Right atrium auricular region (tissue), 2 donors: ENCODE results near the gene SLC28A3. TPM values are rescaled to one million over a fixed set of nuclear protein-coding genes. Genes with fewer than 3 reads are reported as not detected.

ENCODE experiments used
- DNase-seq: peaks from one replicate; pipeline ENCODE4 v3.0.0-alpha.2; 2019; ENCODE audit warnings: low spot score
- H3K27ac ChIP-seq, 2 donors: fragments of 200-600 bp; sonication (generic); 1 replicate in 1 of 2; 2 replicates in 1 of 2; pipeline ENCODE4 v1.5.1; 2016 to 2019
- H3K27me3 ChIP-seq, 2 donors: fragments of 200-600 bp; sonication (generic); one replicate each; pipeline versions ENCODE4 v1.5.1 to v1.6.0; 2017 to 2019
- H3K36me3 ChIP-seq: fragments of 200-600 bp; sonication (generic); one replicate; pipeline ENCODE4 v1.5.1; 2016
- H3K4me1 ChIP-seq, 2 donors: fragments of 200-600 bp; sonication (generic); one replicate each; pipeline versions ENCODE4 v1.5.1 to v1.6.0; 2017 to 2019
- H3K4me3 ChIP-seq, 2 donors: fragments of 200-600 bp; sonication (generic); 1 replicate in 1 of 2; 2 replicates in 1 of 2; pipeline ENCODE4 v1.5.1; 2017 to 2019; ENCODE audit warnings: mild to moderate bottlenecking in 1 of 2, moderate library complexity in 1 of 2
- H3K9me3 ChIP-seq, 2 donors: fragments of 200-600 bp; sonication (generic); one replicate each; pipeline ENCODE4 v1.5.1; 2019
- total RNA-seq, 2 donors: library from RNA; depleted of rRNA; stranded (reverse); fragments of >200 nt; gene quantifications; one replicate each; pipeline ENCODE4 v1.1.0, GENCODE V29; 2016
- TF ChIP-seq, protein P1 (sequence below), 2 donors: fragments of 200-600 bp; sonication (generic); IDR thresholded peaks; one replicate each; pipeline ENCODE4 v1.5.1; 2019; ENCODE audit warnings: antibody characterized with exemption in 2 of 2

SLC28A3 gene
- total RNA-seq, 2 donors from 2014 or later: 0.33 to 4.4 TPM

DNA sequence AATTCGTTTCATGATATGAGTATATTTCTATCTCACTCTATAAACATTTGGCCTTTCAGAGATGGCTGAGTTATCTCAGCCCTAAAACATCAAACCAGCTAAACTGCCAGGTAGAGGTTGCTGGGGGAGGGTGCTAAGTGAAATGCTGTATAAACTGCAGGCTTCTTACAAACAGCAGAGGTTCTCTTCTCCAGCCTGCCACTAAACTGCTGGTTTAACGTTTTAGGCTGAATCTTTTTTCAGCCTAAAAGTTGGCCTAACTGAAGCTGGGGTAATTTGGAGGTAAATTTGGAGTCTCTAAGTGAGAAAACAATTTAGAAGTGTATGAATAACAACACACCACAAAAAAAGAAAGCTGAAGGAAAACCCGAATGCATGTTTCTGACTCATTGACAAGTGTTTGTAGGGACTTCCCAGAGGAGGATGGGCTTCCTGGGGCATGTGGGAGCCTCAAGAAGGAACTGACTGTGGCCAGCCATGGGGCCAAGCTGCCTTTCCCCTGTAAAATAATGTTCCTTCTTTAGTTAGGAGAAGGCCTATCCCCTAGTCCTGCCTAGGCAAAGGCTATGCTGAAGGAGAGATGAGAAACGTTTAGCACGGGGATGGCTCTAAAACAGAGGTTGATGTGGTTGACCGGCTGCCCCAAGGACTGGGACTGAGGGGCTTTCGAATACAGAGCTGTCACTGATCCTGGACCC, 44.3 kb downstream of the SLC28A3 start:
- no peaks in the 10 kb centered on the region for H3K9me3 ChIP-seq
- no peak overlapping the region for H3K27ac ChIP-seq
- no peak for DNase-seq
- TF ChIP-seq, protein P1, sequence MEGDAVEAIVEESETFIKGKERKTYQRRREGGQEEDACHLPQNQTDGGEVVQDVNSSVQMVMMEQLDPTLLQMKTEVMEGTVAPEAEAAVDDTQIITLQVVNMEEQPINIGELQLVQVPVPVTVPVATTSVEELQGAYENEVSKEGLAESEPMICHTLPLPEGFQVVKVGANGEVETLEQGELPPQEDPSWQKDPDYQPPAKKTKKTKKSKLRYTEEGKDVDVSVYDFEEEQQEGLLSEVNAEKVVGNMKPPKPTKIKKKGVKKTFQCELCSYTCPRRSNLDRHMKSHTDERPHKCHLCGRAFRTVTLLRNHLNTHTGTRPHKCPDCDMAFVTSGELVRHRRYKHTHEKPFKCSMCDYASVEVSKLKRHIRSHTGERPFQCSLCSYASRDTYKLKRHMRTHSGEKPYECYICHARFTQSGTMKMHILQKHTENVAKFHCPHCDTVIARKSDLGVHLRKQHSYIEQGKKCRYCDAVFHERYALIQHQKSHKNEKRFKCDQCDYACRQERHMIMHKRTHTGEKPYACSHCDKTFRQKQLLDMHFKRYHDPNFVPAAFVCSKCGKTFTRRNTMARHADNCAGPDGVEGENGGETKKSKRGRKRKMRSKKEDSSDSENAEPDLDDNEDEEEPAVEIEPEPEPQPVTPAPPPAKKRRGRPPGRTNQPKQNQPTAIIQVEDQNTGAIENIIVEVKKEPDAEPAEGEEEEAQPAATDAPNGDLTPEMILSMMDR (IDR thresholded peaks at IDR 0.05): no peak
- no peaks in the 10 kb centered on the region for H3K27me3 ChIP-seq
- no peaks in the 10 kb centered on the region for H3K4me1 ChIP-seq
- no peak overlapping the region for H3K4me3 ChIP-seq
- no peaks in the 10 kb centered on the region for H3K36me3 ChIP-seq

DNA sequence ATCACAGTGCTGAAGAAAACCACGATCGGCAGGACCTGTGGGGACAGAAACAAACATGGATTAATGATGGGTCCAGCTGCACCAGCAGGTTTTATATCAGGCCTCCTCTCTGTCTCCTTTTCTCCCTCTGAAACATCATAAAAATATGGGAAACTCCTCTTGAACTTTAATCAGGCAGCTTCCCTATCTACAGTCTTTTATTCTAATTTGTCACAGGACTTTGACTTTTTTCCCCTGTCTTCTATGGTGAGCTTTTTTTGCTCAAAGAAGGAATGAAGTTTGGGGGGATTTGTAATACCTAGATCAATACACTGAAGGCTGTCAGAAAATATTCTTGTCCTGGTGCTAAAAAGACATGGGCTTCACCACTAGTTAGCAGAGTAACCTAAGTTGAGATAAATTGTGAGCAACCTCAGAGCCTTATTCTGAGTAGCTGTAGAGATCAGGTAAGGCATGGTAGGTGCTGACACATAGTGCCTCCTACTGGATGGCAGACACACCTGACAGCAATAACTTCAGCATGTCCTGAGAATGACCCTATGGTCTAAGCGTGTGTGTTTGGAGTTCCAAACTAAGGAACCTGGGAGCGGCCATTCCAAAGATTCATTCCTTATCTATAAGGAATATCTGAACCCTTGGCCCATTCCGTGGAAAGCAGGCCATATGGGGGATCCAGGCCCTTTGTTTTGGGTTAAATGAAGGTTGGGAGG, 46.2 kb downstream of the SLC28A3 start:
- no peaks in the 10 kb centered on the region for H3K9me3 ChIP-seq
- no peak overlapping the region for H3K4me3 ChIP-seq
- H3K36me3 ChIP-seq: no peaks in the 10 kb centered on the region
- H3K4me1 ChIP-seq: no peaks in the 10 kb centered on the region
- no peak for DNase-seq
- H3K27ac ChIP-seq: no peak overlapping the region
- no peaks in the 10 kb centered on the region for H3K27me3 ChIP-seq
- TF ChIP-seq, protein P1 (IDR thresholded peaks at IDR 0.05): no peak

DNA sequence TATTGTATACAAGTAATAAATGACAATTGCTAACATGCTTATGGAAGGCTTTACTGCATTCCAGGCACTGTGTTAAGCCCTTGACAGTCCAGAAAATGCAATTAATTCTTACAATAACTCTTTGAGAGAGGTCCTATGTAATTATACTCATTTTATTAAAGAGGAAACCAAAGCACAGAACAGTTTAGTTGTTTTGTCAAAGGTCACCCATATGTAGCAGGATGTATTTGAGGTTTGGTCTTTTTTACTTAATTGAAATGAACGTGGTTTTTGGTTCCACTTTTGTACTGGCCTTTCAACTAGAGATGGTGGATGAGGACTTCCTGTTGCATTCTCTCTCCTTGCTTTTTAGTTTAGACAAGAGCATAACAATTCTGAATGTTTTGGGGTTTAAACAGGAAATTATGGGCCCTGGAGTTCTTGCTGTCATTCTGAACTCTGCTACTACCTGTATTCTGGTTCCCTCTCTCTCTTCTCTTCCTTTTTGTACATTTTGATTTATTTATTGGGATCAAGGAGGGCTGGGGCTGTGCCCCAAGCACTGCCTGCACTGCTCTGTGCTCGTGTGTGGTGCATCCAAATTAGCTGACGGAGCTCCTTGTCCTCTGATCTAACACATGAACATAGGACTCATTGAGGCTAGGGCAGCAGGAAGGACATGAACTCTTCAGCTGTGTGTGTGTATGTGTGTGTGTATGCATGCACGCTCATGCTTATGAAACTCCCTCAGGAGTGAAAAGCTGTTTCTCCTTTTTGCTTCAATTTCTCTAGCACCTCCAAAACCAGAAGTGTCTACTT, 47.4 kb downstream of the SLC28A3 start:
- H3K9me3 ChIP-seq: no peaks in the 10 kb centered on the region
- no peaks in the 10 kb centered on the region for H3K36me3 ChIP-seq
- H3K27ac ChIP-seq: no peak overlapping the region
- no peaks in the 10 kb centered on the region for H3K4me1 ChIP-seq
- no peaks in the 10 kb centered on the region for H3K27me3 ChIP-seq
- DNase-seq: no peak
- H3K4me3 ChIP-seq: no peak overlapping the region
- TF ChIP-seq, protein P1 (IDR thresholded peaks at IDR 0.05): no peak

DNA sequence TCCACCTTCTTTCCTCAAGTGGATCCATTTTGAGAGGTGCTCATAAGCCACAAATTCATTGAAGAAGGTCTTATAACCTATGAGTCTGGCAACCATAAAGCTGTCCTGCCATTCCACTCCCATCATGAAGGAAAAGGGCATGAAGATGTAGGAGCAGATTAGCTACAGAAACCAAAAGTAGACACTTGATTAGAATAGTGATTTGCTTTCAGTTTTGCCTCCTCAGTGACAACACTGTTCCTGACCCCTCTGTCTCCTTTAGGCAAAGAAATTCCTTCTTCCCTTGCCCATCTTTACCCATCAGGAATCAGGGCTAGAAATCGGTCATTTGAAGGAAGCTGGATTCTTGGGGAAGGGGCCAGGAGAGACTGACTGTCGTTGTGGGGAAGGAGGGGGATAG, 55.2 kb downstream of the SLC28A3 start:
- Histone ChIP-seq H3K27me3 (no peaks in the 10 kb centered on the region), H3K9me3 (no peaks in the 10 kb centered on the region), H3K27ac (no peak overlapping the region), H3K4me3 (no peak overlapping the region), H3K36me3 (no peaks in the 10 kb centered on the region), H3K4me1 (no peaks in the 10 kb centered on the region)
- DNase-seq: no peak
- TF ChIP-seq, protein P1 (IDR thresholded peaks at IDR 0.05): no peak

DNA sequence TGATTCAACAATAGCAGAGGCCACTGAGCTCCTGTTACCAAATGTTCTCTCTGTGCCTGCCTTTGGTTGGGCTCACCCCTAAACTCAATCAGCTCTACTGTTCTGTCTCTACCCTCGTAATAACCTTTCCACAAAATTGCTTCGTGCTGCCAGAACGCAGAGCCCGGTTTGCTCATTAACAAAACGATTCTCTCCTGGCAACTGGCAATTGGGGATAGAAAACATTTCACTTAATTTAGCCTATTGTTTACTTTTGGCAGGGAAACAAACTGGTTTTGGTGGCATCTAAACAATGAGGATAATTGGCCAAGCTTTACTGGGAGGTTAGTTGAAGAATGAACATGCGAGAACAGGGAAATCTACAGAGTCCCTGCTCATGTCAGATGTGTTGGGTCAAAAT, 56.6 kb downstream of the SLC28A3 start:
- no peaks in the 10 kb centered on the region for H3K36me3 ChIP-seq
- no peak for DNase-seq
- H3K4me3 ChIP-seq: no peak overlapping the region
- no peaks in the 10 kb centered on the region for H3K9me3 ChIP-seq
- TF ChIP-seq, protein P1 (IDR thresholded peaks at IDR 0.05): no peak
- no peaks in the 10 kb centered on the region for H3K27me3 ChIP-seq
- no peak overlapping the region for H3K27ac ChIP-seq
- no peaks in the 10 kb centered on the region for H3K4me1 ChIP-seq
